Cardiac fibroblast (primary cell): Measurements from ENCODE around the gene GMPPB.
A peak's percentile ranks its signal among the peaks of the same experiment; 100 is the strongest.

Experiments used
- DNase-seq, 2 donors: peaks; one replicate each; pipeline versions ENCODE4 v3.0.0 to v3.0.0-alpha.2; 2010; ENCODE audit warnings: low read depth in 2 of 2
- H3K4me3 ChIP-seq, 2 donors: replicated peaks in 1 of 2; 1 replicate in 1 of 2; 2 replicates in 1 of 2; pipeline ENCODE4 v1.5.1; 2011; ENCODE audit warnings: low read depth in 2 of 2, low read length in 2 of 2, mild to moderate bottlenecking in 2 of 2, moderate library complexity in 1 of 2
- TF ChIP-seq, protein P1 (sequence below): IDR thresholded peaks from one replicate; pipeline ENCODE4 v1.5.1; 2011; ENCODE audit warnings: low read depth, mild to moderate bottlenecking, low read length, inconsistent platforms

Gene GMPPB

GRCh38 chr3:49723296-49723627, 489 bp downstream of the GMPPB start:
- DNase-seq, result peak; percentile 45 to 48
- TF ChIP-seq, protein P1, sequence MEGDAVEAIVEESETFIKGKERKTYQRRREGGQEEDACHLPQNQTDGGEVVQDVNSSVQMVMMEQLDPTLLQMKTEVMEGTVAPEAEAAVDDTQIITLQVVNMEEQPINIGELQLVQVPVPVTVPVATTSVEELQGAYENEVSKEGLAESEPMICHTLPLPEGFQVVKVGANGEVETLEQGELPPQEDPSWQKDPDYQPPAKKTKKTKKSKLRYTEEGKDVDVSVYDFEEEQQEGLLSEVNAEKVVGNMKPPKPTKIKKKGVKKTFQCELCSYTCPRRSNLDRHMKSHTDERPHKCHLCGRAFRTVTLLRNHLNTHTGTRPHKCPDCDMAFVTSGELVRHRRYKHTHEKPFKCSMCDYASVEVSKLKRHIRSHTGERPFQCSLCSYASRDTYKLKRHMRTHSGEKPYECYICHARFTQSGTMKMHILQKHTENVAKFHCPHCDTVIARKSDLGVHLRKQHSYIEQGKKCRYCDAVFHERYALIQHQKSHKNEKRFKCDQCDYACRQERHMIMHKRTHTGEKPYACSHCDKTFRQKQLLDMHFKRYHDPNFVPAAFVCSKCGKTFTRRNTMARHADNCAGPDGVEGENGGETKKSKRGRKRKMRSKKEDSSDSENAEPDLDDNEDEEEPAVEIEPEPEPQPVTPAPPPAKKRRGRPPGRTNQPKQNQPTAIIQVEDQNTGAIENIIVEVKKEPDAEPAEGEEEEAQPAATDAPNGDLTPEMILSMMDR, result no peak
- peak overlapping the region; percentile 99 for H3K4me3 ChIP-seq

GRCh38 chr3:49722896-49723295, 855 bp downstream of the GMPPB start:
- TF ChIP-seq, protein P1, result no peak
- no peak for DNase-seq
- H3K4me3 ChIP-seq, result peak overlapping the region; percentile 99

DNA sequence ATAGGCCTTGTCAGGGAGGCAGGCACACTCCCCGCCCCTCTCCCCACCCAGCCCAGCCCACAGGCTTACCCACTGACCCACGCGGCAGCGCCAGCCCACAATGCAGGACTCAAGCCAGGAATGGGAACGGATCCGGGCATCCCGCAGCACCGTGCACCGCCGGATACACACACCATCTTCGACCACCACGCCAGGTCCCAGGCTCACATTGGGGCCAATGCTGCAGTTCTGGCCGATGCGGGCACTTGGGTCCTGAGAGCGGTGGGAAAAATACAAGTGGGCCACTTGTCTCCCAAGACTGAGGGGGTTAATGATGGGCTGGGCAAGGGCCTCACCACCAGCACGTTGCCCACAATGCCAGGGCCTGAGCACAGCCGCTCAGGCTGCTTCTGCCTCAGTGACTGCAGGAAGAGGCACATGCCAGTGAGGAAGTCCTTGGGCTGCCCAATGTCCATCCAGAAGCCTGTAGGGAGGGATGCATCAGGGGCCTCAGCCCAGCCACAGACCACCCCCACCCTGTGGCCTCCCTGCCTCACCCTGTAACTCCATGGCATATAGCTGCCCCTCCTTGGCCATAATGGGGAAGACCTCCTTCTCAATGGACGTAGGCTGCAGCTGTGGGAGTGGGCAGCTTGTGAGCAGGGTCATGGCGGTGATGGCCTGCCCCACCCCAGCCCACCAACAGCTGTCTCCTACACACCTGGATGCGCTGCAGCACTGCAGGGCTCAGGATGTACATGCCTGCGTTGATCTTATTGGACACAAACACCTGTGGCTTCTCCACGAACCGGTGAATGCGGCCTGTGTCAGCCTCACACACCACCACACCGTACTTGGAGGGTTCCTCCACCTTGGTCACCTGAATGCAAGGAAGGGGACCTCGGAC, 1.6 kb downstream of the GMPPB start:
- no peak for DNase-seq
- TF ChIP-seq, protein P1, result no peak
- peak overlapping the region in 1 of 2 donors; percentile 99 for H3K4me3 ChIP-seq

DNA sequence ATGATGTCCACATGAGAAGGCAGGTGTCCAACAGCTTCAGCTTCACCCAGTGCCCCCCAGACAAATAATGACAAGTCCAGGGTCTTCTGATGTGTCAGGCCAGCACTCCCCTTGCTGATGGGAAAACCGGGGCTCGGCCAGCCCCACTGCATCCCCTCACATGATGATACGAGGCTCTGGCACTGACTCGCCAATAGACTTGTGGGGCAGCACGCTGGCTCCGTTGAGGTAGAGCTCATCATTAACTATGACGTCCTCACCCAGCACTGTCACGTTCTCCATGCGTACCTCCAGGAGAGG, 2.2 kb downstream of the GMPPB start:
- no peak for DNase-seq
- TF ChIP-seq, protein P1, result no peak
- no peak overlapping the region for H3K4me3 ChIP-seq

DNA sequence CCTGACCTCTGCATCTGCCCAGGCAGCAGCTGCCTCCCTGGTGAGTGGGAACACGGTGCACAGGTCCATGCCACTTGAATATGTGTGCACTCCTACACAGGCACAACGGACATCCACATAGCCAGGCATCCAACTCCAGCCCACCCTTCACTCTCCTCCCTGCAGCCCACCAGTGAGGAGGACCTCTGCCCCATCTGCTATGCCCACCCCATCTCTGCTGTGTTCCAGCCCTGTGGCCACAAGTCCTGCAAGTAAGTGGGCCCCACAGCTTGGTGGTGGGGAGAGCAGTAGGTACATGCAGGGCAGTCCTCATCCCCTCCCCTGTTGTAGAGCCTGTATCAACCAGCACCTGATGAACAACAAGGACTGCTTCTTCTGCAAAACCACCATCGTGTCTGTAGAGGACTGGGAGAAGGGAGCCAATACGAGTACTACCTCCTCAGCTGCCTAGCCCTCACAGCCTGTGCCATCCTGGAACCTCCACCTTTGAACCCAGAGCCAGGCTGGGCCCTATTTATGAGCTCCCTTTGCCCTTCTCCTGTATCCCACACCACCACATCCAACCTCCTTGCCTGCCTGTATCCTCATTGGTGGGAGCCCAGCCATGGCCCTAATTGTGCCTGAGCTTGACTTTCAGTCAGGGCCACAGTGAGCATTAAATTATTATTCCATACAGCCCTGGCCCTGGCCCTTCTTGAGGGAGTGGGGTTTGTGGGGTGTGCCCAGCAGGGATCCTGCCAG, 2.7 kb downstream of the GMPPB start:
- no peak for DNase-seq
- no peak overlapping the region for H3K4me3 ChIP-seq
- TF ChIP-seq, protein P1, result no peak

DNA sequence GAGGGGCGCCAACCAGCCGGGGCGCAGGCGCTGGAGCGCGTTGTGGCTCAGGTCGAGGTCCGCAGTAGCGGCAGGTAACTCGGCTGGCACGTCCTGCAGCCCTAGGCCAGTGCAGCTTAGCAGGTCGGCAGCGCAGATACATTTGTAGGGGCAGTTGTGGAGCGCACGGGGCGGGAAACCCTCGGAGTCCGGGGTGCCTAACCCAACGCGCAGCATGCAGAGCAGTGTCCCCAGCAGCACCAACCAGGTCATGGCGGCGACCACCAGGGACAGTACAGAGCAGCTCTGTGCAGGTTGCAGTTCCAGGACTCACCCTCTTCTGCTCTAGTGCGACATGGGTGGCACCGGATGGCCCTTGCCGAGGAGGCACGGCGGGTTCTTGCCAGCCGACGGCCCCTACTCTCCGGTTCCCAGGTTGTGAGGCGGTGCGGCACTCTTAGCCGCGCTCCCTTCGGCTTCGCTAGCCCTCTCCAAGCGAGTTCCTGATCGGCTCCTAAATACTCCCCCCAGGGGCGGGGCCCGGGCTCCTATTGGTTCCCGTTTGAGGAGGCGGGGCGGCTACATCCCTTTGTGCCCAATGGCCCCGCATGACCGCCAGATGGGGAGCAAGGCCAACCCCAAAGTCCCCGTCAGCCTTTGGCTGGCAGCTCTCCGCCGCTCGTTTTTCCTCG, 4.4 kb downstream of the GMPPB start, which contains the start of gene AMIGO3:
AMIGO3 (minus strand) TSS at position 471 of the 671 bp plus-strand sequence; CDS start at position 252, 219 bp downstream.
- peak within 1 kb of the TSS; percentile 52 to 53 for H3K4me3 ChIP-seq
- DNase-seq, result peak; percentile 94

More for the DNA sequence above, 4.4 kb downstream of the GMPPB start, which contains the start of gene AMIGO3:
- TF ChIP-seq, protein P1, result peak; percentile 58
